ES-I3 (cell line): Measurements from ENCODE around the gene SMCO3.

ENCODE experiments used
- H3K36me3 ChIP-seq: 2 replicates; pipeline ENCODE4 v1.6.1; 2013; ENCODE audit warnings: mild to moderate bottlenecking, low read length, control low read depth, moderate library complexity; ENCODE audit not compliant: insufficient read depth
- H3K4me1 ChIP-seq: 2 replicates; pipeline ENCODE4 v1.6.1; 2013; ENCODE audit warnings: mild to moderate bottlenecking, control low read depth, low read length; ENCODE audit not compliant: insufficient read depth
- H3K9ac ChIP-seq: 2 replicates; pipeline ENCODE4 v1.6.1; 2013; ENCODE audit warnings: low read depth, mild to moderate bottlenecking, low read length, moderate library complexity
- H3K9me3 ChIP-seq: 2 replicates; pipeline ENCODE4 v1.6.1; 2013; ENCODE audit warnings: mild to moderate bottlenecking, low read length, moderate library complexity; ENCODE audit not compliant: control insufficient read depth, insufficient read depth

Gene SMCO3

GRCh38 chr12:14814014-14814413 is at the start of gene SMCO3:
TSS of gene SMCO3 (minus strand) at chr12:14814182. CDS start at chr12:14806680, 7,502 bp downstream.
- Histone ChIP-seq H3K36me3 (no peaks in the 10 kb centered on the region), H3K9ac (no peak within 1 kb of the TSS), H3K4me1 (no peaks in the 10 kb centered on the region), H3K9me3 (no peaks in the 10 kb centered on the region)

GRCh38 chr12:14860490-14860889 is 46.5 kb upstream of the SMCO3 start:
- Histone ChIP-seq H3K36me3 (no peaks in the 10 kb centered on the region), H3K9ac (no peak overlapping the region), H3K9me3 (no peaks in the 10 kb centered on the region; the same call in 1 of the 2 replicates), H3K4me1 (no peaks in the 10 kb centered on the region)

- H3K9me3 ChIP-seq: no peaks in the 10 kb centered on the region; the same call in 1 of the 2 replicates
- H3K36me3 ChIP-seq: no peaks in the 10 kb centered on the region
- no peaks in the 10 kb centered on the region; the same call in 1 of the 2 replicates for H3K4me1 ChIP-seq
- H3K9ac ChIP-seq: no peak overlapping the region
Observed at GRCh38 chr12:14858513-14858912, 44.5 kb upstream of the SMCO3 start.

- no peaks in the 10 kb centered on the region; the same call in 1 of the 2 replicates for H3K9me3 ChIP-seq
- H3K36me3 ChIP-seq: no peaks in the 10 kb centered on the region
- peaks cover 7% of the 10 kb centered on the region for H3K4me1 ChIP-seq
- no peak overlapping the region for H3K9ac ChIP-seq
Observed at GRCh38 chr12:14854586-14855183, 40.7 kb upstream of the SMCO3 start.

- Histone ChIP-seq H3K4me1 (peaks cover 7% of the 10 kb centered on the region), H3K36me3 (no peaks in the 10 kb centered on the region), H3K9ac (no peak overlapping the region), H3K9me3 (no peaks in the 10 kb centered on the region; the same call in 1 of the 2 replicates)
Observed at GRCh38 chr12:14853961-14854360, 40.0 kb upstream of the SMCO3 start.

GRCh38 chr12:14852880-14853279 is 38.9 kb upstream of the SMCO3 start:
- Histone ChIP-seq H3K4me1 (peaks cover 7% of the 10 kb centered on the region), H3K36me3 (no peaks in the 10 kb centered on the region), H3K9ac (no peak overlapping the region), H3K9me3 (no peaks in the 10 kb centered on the region)

GRCh38 chr12:14850929-14851663 is 37.1 kb upstream of the SMCO3 start:
- peaks cover 7% of the 10 kb centered on the region for H3K4me1 ChIP-seq
- H3K9me3 ChIP-seq: no peaks in the 10 kb centered on the region
- no peak overlapping the region for H3K9ac ChIP-seq
- H3K36me3 ChIP-seq: no peaks in the 10 kb centered on the region

GRCh38 chr12:14849661-14850060 is 35.7 kb upstream of the SMCO3 start:
- Histone ChIP-seq H3K9me3 (no peaks in the 10 kb centered on the region), H3K36me3 (no peaks in the 10 kb centered on the region), H3K4me1 (peaks cover 7% of the 10 kb centered on the region), H3K9ac (no peak overlapping the region)

GRCh38 chr12:14846876-14847580 is 33.0 kb upstream of the SMCO3 start:
- no peaks in the 10 kb centered on the region for H3K4me1 ChIP-seq
- no peak overlapping the region for H3K9ac ChIP-seq
- no peaks in the 10 kb centered on the region for H3K36me3 ChIP-seq
- H3K9me3 ChIP-seq: no peaks in the 10 kb centered on the region

- H3K36me3 ChIP-seq: no peaks in the 10 kb centered on the region
- H3K9ac ChIP-seq: no peak overlapping the region
- no peaks in the 10 kb centered on the region for H3K9me3 ChIP-seq
- peaks cover 4% of the 10 kb centered on the region; the same call in 1 of the 2 replicates for H3K4me1 ChIP-seq
Observed at GRCh38 chr12:14846042-14846587, 32.1 kb upstream of the SMCO3 start.

GRCh38 chr12:14845350-14845750 is 31.4 kb upstream of the SMCO3 start:
- Histone ChIP-seq H3K4me1 (peaks cover 4% of the 10 kb centered on the region; the same call in 1 of the 2 replicates), H3K36me3 (no peaks in the 10 kb centered on the region), H3K9ac (no peak overlapping the region), H3K9me3 (no peaks in the 10 kb centered on the region)

GRCh38 chr12:14844401-14844800 is 30.4 kb upstream of the SMCO3 start:
- no peak overlapping the region for H3K9ac ChIP-seq
- no peaks in the 10 kb centered on the region for H3K9me3 ChIP-seq
- peaks cover 4% of the 10 kb centered on the region; the same call in 1 of the 2 replicates for H3K4me1 ChIP-seq
- no peaks in the 10 kb centered on the region for H3K36me3 ChIP-seq

GRCh38 chr12:14843425-14843887 is 29.5 kb upstream of the SMCO3 start, which contains the start of gene ART4:
TSS of gene ART4 (minus strand) at chr12:14843526. CDS start at chr12:14843113, 413 bp downstream.
- Histone ChIP-seq H3K9me3 (no peaks in the 10 kb centered on the region), H3K9ac (no peak within 1 kb of the TSS), H3K36me3 (no peaks in the 10 kb centered on the region), H3K4me1 (peaks cover 4% of the 10 kb centered on the region; the same call in 1 of the 2 replicates)

- Histone ChIP-seq H3K4me1 (peaks cover 4% of the 10 kb centered on the region; the same call in 1 of the 2 replicates), H3K9ac (no peak overlapping the region), H3K36me3 (no peaks in the 10 kb centered on the region), H3K9me3 (no peaks in the 10 kb centered on the region)
Observed at GRCh38 chr12:14842315-14842714, 28.3 kb upstream of the SMCO3 start.
